Smooth muscle cell (in vitro differentiated cells): ENCODE measurements around the gene PNKD. TPM values are rescaled to one million over a fixed set of nuclear protein-coding genes. Genes with fewer than 3 reads are reported as not detected.
A peak's percentile ranks its signal among the peaks of the same experiment; 100 is the strongest.

Experiments
- DNase-seq: peaks from one replicate; lab custom pipeline; 2025; ENCODE audit not compliant: unreplicated experiment; lab: John Stamatoyannopoulos, UW
- H2AFZ ChIP-seq: fragments of 200-600 bp; sonication (generic); 2 replicates; pipeline ENCODE4 v1.6.0; 2016; ENCODE audit warnings: antibody characterized with exemption, low read depth, mild to moderate bottlenecking
- H3F3A ChIP-seq: fragments of 200-600 bp; sonication (generic); 2 replicates; pipeline ENCODE4 v1.6.0; 2017; ENCODE audit warnings: antibody characterized with exemption, low read depth
- H3K27ac ChIP-seq: fragments of 200-600 bp; sonication (generic); 2 replicates; pipeline ENCODE4 v1.5.1; 2016; ENCODE audit warnings: low read depth, mild to moderate bottlenecking
- H3K27me3 ChIP-seq: fragments of 200-600 bp; sonication (generic); 2 replicates; pipeline ENCODE4 v1.6.1; 2016; ENCODE audit warnings: low read depth, mild to moderate bottlenecking
- H3K36me3 ChIP-seq: fragments of 200-600 bp; sonication (generic); 2 replicates; pipeline ENCODE4 v1.5.1; 2016; ENCODE audit warnings: low read depth
- H3K4me1 ChIP-seq: fragments of 200-600 bp; sonication (generic); 2 replicates; pipeline ENCODE4 v1.5.1; 2016; ENCODE audit warnings: low read depth
- H3K4me2 ChIP-seq: fragments of 200-600 bp; sonication (generic); 2 replicates; pipeline ENCODE4 v1.6.0; 2016; ENCODE audit warnings: mild to moderate bottlenecking
- H3K4me3 ChIP-seq: fragments of 200-600 bp; sonication (generic); 2 replicates; pipeline ENCODE4 v1.5.1; 2016; ENCODE audit warnings: mild to moderate bottlenecking
- H3K79me2 ChIP-seq: fragments of 200-600 bp; sonication (generic); 2 replicates; pipeline ENCODE4 v1.6.0; 2016; ENCODE audit warnings: low read depth, mild to moderate bottlenecking
- H3K9ac ChIP-seq: fragments of 200-600 bp; sonication (generic); 2 replicates; pipeline ENCODE4 v1.6.0; 2016; ENCODE audit warnings: low read depth
- H3K9me3 ChIP-seq: fragments of 200-600 bp; sonication (generic); replicated peaks from 2 replicates; pipeline ENCODE4 v1.5.1; 2016; ENCODE audit warnings: low read depth
- H4K20me1 ChIP-seq: fragments of 200-600 bp; sonication (generic); 2 replicates; pipeline ENCODE4 v1.6.0; 2016; ENCODE audit warnings: low read depth
- WGBS: methylation state at CpG from one replicate; pipeline ENCODE4 v1.1.7; 2016; ENCODE audit warnings: low lambda C conversion rate; 5-methylcytosine and 5-hydroxymethylcytosine counted together
- polyA plus RNA-seq: library from polyadenylated mRNA; unstranded; fragments of >200 nt; fragmentation: Nextera tagmentation; extraction: Ambion mirVana; gene quantifications from 2 replicates; pipeline ENCODE4 v1.2.1, GENCODE V29; 2016
- total RNA-seq: library from RNA; depleted of rRNA; stranded (reverse); fragments of >200 nt; gene quantifications from 2 replicates; pipeline ENCODE4 v1.2.3, GENCODE V29; 2014
- TF ChIP-seq, protein P1 (sequence below): fragments of 200-600 bp; sonication (generic); IDR thresholded peaks from 2 replicates; pipeline ENCODE4 v1.5.1; 2017; ENCODE audit warnings: borderline replicate concordance, mild to moderate bottlenecking, antibody characterized with exemption; ENCODE audit not compliant: insufficient read depth, poor library complexity, severe bottlenecking

Gene PNKD
- total and polyA plus RNA-seq, 2 experiments from 2014 or later = 42.0 to 126 TPM

DNA sequence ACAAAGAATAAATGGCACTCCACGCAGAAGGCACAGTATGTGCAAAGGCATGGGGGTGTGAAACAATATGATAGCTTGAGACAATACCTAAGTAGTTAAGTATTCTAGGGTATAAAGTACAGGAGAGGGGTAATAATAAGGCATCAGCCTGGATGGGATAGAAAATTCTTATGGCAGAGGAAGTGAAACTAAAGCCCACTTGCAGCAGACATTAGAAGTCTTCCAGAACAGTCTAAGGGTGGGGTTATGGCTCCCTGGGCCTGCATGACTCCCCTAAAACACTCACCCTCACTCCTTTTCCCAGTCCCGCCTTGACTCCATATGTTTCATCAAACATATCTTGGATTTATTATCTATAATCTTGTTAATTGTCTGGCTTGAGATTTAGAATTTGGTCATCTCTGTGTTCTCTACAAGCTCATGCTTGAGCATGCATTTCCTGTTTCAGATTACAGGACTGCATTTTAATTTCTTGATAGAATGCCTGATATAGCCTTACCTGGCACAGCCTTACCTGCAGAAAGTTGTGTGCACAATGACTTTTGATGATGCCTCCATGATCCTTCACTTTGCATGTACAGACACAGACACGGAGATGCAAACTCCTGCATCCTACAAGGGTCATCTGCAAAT, 50.5 kb downstream of the PNKD start:
- Histone ChIP-seq H3K9me3 (no peaks in the 10 kb centered on the region), H3K27ac (no peak overlapping the region), H3K9ac (no peak overlapping the region), H2AFZ (no peak overlapping the region), H3K4me1 (peaks cover 15% of the 10 kb centered on the region), H3F3A (peaks cover 8% of the 10 kb centered on the region), H3K79me2 (no peaks in the 10 kb centered on the region), H3K27me3 (no peaks in the 10 kb centered on the region), H3K4me3 (no peak overlapping the region), H3K36me3 (no peaks in the 10 kb centered on the region), H4K20me1 (no peaks in the 10 kb centered on the region), H3K4me2 (no peak overlapping the region)
- TF ChIP-seq, protein P1, sequence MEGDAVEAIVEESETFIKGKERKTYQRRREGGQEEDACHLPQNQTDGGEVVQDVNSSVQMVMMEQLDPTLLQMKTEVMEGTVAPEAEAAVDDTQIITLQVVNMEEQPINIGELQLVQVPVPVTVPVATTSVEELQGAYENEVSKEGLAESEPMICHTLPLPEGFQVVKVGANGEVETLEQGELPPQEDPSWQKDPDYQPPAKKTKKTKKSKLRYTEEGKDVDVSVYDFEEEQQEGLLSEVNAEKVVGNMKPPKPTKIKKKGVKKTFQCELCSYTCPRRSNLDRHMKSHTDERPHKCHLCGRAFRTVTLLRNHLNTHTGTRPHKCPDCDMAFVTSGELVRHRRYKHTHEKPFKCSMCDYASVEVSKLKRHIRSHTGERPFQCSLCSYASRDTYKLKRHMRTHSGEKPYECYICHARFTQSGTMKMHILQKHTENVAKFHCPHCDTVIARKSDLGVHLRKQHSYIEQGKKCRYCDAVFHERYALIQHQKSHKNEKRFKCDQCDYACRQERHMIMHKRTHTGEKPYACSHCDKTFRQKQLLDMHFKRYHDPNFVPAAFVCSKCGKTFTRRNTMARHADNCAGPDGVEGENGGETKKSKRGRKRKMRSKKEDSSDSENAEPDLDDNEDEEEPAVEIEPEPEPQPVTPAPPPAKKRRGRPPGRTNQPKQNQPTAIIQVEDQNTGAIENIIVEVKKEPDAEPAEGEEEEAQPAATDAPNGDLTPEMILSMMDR = no peak
- no peak for DNase-seq
- 88% methylated on average over 3 of the region's 3 CpGs for WGBS

DNA sequence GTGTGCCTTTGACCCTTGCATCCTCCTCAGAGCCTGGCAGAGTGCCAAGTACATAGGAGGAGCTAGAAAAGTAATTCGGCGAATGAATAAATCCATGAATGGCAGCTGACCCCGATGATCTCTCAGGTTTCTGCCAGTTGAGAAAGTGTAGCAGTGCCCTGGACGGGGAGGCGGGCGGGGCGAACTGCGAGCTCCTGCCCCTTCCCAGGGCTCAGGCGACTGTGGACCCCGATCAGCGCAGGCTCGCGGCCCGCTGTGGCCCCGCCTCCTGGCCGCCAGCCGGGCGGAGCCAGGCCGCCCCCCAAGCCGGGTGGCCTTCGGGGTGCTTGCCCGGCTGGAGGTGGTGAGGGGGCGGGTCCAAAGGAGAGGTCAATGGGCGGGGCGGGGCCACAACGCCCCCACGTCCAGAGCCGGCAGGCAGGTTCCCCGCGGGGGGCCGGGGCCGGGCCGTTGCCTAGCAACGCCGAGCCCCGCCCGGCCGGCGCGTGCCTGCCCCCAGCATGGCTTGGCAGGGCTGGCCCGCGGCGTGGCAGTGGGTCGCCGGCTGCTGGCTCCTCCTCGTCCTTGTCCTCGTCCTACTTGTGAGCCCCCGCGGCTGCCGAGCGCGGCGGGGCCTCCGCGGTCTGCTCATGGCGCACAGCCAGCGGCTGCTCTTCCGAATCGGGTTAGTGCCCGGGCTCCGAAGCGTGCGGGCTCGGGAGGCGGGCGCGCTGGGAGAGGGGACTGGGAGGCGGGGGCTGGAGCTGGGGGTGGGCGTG, 52.6 kb downstream of the PNKD start:
- no peaks in the 10 kb centered on the region for H3K36me3 ChIP-seq
- TF ChIP-seq, protein P1 = no peak
- no peaks in the 10 kb centered on the region for H4K20me1 ChIP-seq
- no peak overlapping the region for H2AFZ ChIP-seq
- H3K79me2 ChIP-seq = peaks cover 12% of the 10 kb centered on the region
- H3K9ac ChIP-seq = peak overlapping the region; percentile 86
- H3K4me2 ChIP-seq = peak overlapping the region; percentile 85
- H3F3A ChIP-seq = peaks cover 8% of the 10 kb centered on the region
- WGBS = 1% methylated on average over 37 of the region's 69 CpGs
- no peaks in the 10 kb centered on the region for H3K27me3 ChIP-seq
- peaks cover 25% of the 10 kb centered on the region for H3K4me1 ChIP-seq
- peak; percentile 95 for DNase-seq
- peak overlapping the region; percentile 97 for H3K27ac ChIP-seq
- H3K4me3 ChIP-seq = peak overlapping the region; percentile 84
- no peaks in the 10 kb centered on the region for H3K9me3 ChIP-seq

DNA sequence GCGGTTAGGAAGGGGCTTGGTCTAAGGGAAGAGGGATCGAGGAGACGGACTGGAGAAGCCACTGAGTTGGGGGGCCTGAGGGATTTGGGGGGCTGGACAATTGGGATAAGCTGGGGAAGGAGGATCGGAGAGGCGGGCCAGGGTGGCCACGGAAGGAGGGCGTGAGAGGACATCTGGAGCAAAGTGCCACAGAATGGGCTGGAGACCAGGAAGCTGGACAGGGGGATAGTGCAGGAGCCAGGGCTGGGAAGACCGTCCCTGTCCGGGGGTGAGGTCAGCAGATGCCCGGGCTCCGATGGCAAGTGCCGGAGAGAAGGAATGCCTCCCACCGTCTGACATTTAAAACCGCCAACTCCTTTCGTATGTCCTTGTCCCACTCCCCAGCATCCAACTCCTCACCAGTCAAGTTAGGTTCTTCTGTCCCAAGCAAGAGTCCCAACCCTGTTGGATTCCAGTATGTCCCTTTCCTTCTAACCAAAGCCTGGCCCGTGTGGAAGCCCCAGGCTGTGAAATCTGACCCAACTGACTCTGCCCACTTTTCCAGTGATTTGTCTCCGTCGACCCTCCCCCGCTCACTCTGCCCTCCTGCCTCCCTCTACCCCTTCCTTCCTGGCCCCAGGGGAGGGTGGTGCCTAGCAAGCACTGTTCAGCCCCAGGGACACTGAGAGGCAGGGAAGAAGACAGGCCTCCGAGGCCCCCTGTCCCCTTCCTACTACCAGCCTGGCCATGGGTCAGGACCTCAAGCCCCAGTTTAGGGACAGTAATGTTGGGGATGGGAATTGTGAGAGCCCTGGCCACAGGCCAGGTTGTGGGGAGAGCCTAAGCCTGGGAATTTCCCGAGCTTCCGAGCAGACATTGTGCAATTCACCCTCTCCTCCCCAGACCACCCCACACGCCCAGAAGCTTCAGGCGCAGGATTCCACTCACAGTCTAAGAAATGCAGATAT, 53.5 kb downstream of the PNKD start:
- TF ChIP-seq, protein P1 = no peak
- peaks cover 29% of the 10 kb centered on the region for H3K4me1 ChIP-seq
- H3K9me3 ChIP-seq = no peaks in the 10 kb centered on the region
- peak overlapping the region; percentile 86 for H3K9ac ChIP-seq
- no peaks in the 10 kb centered on the region for H4K20me1 ChIP-seq
- WGBS = 1% methylated on average over 22 of the region's 24 CpGs
- peak overlapping the region; percentile 97 for H3K27ac ChIP-seq
- H2AFZ ChIP-seq = peak overlapping the region; percentile 14
- H3K79me2 ChIP-seq = peaks cover 16% of the 10 kb centered on the region
- DNase-seq = peak; percentile 91
- no peaks in the 10 kb centered on the region for H3K27me3 ChIP-seq
- H3K36me3 ChIP-seq = no peaks in the 10 kb centered on the region
- H3K4me3 ChIP-seq = peak overlapping the region; percentile 84
- H3F3A ChIP-seq = peaks cover 8% of the 10 kb centered on the region
- H3K4me2 ChIP-seq = peak overlapping the region; percentile 85
